GM19240 (cell line): ENCODE results near the gene TMEM40.
"Not testable (repeated sequence)": the region's sequence is repeated elsewhere in the genome, so short reads cannot be mapped to it uniquely, and the experiment has no call there.

Source experiments
- DNase-seq: peaks from one replicate; pipeline ENCODE4 v3.0.0; 2011; ENCODE audit warnings: low spot score; ENCODE audit not compliant: insufficient read length

The TMEM40 gene

GRCh38 chr3:12775970-12776369 is 16.9 kb upstream of the TMEM40 start:
- DNase-seq: not testable (repeated sequence)

- no peak for DNase-seq
Measured at GRCh38 chr3:12775226-12775625, 16.2 kb upstream of the TMEM40 start.

DNA sequence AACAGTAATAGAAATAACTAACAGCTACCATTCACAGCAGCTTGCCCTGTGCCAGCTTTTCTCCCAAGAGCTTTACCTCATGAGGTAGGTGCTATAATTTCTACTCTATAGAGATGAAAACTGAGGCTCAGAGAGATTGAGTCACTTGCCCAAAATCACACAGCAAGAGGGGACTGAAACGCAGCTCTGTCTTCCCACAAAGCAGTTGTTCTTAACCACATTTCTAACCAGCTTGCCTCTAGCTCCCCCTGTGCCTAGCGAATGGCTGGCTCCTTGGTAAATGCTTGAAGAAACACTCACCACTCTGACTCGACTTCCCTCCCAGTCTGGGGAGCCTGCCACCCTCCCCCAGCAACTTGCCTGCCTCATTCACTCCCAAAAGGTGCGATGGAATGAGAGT is 15.6 kb upstream of the TMEM40 start:
- no peak for DNase-seq

DNA sequence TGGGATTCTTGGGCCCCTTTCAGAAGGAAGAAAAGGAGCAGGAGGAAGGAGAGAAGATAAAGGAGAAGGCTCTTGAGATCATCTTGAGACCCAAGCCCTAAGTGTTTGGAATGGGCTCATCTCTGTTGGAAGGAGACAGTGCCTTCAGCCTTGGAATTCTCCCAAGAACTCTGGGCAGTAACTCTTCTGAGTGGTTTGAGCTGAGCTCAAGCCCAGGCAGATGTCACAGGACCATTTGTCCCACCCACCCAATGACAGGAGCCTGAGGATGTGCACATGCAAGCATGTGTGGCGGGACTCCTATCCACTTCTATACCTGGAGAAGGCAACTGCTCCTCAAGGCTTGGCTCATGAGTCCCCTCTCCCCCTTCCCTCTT is 14.6 kb upstream of the TMEM40 start:
- DNase-seq: no peak

- DNase-seq: no peak
Measured at GRCh38 chr3:12773030-12773709, 14.1 kb upstream of the TMEM40 start.

GRCh38 chr3:12772462-12772861 is 13.4 kb upstream of the TMEM40 start:
- DNase-seq: no peak

- no peak for DNase-seq
Measured at GRCh38 chr3:12771236-12771635, 12.2 kb upstream of the TMEM40 start.

GRCh38 chr3:12769761-12770160 is 10.7 kb upstream of the TMEM40 start:
- no peak for DNase-seq

DNA sequence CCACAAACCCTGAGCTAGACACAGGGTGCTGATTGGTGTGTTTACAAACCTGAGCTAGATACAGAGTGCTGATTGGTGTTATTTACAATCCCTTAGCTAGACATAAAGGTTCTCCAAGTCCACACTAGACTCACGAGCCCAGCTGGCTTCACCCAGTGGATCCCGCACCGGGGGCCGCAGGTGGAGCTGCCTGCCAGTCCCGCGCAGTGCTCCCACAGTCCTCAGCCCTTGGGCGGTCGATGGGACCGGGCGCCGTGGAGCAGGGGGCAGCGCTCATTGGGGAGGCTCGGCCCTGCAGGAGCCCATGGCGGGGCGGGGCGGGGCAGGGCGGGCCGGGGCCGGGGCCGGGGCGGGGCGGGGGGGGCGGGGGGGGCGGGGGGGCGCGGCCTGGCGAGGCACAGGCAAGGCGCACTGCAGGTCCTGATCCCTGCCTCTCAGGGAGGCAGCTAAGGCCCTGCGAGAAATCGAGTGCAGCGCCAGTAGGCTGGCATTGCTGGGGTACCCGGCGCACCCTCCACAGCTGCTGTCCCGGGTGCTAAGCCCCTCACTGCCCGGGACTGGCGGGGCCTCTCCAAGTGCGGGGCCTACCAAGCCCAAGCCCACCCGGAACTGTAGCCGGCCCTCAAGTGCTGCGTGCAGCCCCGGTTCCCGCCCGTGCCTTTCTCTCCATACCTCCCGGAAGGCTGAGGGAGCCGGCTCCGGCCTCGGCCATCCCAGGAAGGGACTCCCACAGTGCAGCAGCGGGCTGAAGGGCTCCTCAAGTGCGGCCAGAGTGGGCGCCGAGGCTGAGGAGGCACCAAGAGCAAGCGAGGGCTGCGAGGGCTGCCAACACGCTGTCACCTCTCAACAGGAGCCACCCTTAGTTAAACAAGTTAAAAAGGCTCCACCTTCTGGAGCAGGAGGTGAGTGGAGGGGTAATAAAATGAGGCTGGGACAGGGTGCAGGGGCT is 9.8 kb upstream of the TMEM40 start:
- DNase-seq: no peak

- no peak for DNase-seq
Measured at GRCh38 chr3:12766541-12766940, 7.5 kb upstream of the TMEM40 start.

- no peak for DNase-seq
Measured at GRCh38 chr3:12764171-12764776, 5.2 kb upstream of the TMEM40 start.

DNA sequence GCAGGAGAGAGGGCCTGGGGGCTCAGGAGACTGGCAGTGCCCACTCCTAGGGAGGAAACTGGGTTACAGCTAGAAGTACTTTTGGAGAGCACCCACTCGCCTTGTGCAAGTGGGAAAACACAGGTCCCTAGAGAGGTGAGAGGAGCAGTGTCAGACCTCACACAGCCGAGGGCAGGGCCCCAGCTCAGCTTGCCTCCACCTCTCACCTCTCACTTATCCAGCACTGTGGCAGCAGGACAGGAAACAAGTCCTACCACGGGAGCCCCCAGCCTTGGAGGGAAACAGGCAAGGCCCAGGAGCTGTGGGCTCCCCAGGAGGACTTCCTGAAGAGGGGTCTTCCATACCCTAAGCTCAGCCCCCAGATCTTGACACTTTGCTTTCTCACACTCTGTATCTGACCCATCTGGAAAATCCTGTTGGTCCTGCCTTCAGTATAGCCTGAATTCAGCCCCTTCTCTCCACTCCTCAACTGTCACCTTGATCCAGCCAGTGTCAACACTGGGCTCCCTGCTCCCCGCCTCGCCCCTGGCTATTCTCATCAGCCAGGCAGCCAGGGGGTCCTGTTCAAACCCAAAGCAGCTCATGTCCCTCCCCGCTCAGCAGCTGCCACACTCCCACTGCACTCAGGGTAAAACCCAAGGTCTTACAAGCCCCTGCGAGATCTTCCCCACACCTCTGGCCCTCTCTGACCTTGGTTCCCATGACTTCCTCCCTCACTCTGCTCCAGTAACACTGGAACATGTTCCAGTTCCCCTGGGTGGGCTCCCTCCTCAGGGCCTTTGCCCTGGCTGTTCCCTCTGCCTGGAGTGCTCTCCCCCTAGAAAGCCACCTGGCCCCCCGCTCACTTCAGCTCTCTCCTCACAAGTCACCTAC is 870 bp upstream of the TMEM40 start:
- no peak for DNase-seq

DNA sequence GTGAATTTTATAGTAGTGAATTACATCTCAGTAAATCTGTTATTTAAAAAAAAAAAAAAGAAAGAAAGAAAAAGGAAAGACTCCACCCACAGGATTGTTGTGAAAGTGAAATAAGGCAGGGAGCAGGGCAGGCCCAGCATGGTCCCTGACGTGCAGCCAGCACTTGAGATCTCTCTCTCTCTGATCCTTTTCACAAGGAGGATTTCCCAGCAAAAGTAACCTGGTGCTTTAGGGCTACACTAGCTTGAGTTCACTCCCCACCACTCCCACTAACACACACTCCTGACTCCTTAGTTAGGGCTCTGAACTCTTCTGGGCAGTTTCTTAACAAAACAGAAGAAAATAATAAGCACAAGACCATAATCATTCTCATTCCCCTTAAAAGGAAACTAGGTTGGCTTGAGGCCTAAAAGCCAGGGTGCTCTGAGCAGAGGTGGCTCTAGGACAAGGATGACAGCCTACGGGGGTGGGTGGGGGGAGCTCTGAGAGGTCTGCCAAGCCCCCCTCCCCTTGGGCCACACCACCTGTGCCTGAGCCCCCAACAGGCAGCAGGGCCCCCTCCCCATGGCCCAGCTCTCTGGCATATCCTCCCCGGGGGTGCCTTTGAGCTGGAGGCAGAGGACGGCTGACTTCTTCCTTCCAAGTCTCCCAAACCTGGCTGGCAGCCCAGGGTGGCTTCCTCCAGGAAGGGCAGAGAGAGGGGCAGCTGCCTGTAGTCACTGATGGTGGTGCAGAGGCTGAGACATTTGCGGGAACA is 856 bp downstream of the TMEM40 start:
- DNase-seq: no peak

- DNase-seq: no peak
Measured at GRCh38 chr3:12756635-12757034, 2.4 kb downstream of the TMEM40 start.

GRCh38 chr3:12756175-12756574 is 2.9 kb downstream of the TMEM40 start:
- DNase-seq: no peak

GRCh38 chr3:12755754-12756153 is 3.3 kb downstream of the TMEM40 start:
- no peak for DNase-seq

DNA sequence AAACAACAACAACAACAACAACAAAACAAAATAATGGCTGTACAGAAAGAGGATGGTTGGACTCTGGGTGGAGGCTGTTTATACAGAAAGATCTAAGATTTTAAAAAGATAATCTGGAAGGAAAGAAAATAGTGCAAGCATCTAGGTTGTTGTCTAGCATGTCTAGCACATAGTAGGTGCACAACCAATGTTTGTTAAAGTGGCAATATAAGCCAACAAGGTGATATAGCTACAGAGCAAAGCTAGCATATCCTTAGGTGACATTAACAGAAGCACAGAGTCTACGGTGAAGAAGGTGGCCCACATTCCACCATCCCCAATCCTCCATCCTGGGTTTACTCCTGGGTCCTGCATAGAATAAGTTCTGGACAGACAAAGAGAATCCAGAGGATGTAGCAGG is 4.7 kb downstream of the TMEM40 start:
- no peak for DNase-seq

GRCh38 chr3:12753275-12754028 is 5.6 kb downstream of the TMEM40 start:
- DNase-seq: no peak

DNA sequence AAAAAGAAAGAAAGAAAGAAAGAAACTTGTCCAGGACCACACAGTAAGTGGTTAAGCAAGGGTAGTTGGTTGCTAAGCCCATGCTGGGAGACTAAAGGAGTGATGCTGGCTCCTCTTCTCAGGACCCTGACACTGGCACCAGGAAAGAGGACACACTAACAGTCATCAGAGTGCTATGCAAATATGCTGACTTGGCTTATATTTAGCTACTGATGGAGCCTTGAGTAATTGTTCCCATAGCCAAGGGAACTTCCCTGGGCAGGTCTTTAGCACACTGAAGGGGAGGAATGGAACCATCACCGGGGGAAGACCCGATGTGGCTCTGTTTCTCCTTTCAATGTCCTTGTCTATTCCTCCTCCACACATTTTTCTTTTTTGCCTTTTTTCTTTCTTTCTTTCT is 6.2 kb downstream of the TMEM40 start:
- DNase-seq: no peak

DNA sequence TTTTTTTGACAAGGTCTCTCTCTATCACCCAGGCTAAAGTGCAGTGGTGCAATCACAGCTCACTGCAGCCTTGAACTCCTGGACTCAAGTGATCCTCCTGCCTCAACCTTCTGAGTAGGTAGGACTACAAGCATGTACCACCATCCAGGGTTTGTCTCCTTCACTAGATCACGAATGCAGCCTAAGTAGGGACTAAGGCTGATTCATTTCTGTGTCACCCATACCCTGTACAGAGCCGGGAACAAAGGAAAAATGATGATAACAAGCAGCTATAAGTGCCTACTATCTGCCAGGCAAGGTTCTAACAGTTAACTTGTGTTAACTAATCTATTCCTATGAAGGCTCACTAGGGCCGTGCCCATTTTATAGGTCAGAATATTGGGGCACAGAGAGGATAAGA is 7.0 kb downstream of the TMEM40 start:
- no peak for DNase-seq
